Stimulated activated CD4-positive, alpha-beta T cell treated with anti-CD3 and anti-CD28 coated beads, TNF-alpha, amount 100 ng/mL, for 1 hour (primary cell): ENCODE results near the gene SLX4.

Source experiments
- DNase-seq, 3 donors: peaks; one replicate each; pipeline ENCODE4 v3.0.0-alpha.2; 2020; ENCODE audit warnings: low read depth in 3 of 3, low spot score in 1 of 3

The SLX4 gene

GRCh38 chr16:3601614-3602319 is 9.6 kb downstream of the SLX4 start:
- no peak for DNase-seq

DNA sequence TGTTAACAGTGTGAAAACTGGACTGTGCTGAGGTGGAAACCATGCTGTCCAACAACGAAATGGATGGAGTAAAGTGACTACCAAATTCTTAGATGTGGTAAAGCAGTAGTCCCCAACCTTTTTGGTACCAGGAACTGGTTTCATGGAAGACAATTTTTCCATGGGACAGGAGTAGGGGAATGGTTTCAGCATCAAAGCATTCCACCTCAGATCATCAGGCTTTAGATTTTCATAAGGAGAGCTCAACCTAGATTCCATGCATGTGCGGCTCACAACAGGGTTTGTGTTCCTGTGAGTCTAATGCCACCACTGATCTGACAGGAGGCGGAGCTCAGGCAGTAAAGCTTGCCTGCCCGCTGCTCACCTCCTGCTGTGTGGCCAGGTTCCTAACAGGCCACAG is 11.5 kb downstream of the SLX4 start:
- DNase-seq: no peak

DNA sequence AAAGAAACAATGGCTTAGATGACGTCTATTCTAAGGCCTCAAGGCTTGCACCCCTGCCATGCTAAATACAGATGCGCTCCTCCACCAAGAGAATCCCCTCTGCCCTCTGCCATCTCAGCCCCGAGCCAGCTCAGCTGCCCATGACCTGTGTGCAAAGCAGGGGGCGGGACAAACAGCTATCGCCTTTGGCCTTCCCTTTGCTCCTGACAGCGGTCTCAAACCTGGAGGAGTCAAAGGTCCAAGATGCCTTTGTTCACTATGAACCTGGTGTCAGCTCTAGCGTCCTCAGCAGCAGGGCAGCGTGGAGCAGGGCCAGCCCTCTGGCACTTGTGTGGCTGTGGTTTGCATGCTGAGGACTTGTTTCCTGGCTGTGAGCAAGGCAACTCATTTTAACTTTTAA is 12.3 kb downstream of the SLX4 start:
- no peak for DNase-seq

- DNase-seq: no peak
Measured at GRCh38 chr16:3598236-3598635, 13.2 kb downstream of the SLX4 start.

GRCh38 chr16:3597676-3598075 is 13.7 kb downstream of the SLX4 start:
- no peak for DNase-seq

DNA sequence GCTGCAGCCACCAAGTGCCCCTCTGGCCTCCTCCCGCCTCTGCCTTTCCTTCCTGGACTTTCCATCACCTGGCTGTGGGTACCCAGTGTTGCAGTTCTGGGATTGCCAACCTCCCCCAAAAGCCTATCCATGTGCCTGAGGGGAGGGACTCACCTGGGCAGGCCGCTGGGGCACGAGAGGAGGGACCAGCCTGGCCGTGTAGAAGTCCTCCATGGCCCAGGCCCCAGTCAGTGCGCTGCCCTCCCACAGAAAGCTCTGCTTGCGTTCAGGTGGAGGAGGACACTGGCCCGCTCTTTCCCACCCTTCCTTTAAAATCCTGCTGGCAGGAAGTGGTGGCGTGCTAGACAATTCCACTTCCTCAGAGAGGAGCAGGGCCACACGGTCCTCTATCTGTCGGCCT is 14.2 kb downstream of the SLX4 start:
- DNase-seq: no peak

DNA sequence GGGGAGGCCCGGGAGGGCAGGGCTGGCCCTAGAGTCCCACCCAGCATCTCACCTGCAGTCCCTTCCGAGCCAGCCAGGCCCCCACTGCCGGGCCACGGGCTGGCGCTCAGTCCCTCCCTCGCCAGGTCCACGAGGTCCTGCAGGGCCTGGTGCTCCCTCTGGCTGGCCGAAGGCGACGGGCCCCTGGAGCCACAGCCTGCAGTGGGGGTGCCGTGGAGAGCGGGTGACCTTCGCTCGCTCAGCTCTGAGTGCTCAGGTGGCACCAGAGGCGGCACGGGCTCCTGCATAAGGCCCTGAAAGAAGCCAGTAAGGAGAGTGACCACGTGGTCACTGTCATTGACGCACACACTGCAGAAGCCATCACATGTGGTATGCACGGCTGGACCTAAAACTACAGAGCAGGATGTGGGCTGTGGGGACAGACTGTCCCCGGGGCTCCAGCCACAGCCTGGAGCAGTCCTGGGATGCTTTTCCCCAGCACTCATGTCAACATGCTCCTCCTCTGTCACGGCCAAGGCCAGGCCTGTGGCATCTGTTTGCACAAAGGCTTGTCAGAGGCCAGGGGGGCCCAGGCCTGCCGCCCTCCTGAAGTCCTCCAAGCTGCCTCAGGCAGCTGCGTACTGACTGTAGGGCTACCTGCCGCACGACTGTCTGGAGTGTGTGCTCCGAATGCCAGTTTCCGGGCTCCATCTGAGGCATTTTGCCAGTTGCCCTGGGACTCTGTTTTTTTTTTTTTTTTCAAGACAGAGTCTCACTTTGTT is 15.1 kb downstream of the SLX4 start:
- no peak for DNase-seq

DNA sequence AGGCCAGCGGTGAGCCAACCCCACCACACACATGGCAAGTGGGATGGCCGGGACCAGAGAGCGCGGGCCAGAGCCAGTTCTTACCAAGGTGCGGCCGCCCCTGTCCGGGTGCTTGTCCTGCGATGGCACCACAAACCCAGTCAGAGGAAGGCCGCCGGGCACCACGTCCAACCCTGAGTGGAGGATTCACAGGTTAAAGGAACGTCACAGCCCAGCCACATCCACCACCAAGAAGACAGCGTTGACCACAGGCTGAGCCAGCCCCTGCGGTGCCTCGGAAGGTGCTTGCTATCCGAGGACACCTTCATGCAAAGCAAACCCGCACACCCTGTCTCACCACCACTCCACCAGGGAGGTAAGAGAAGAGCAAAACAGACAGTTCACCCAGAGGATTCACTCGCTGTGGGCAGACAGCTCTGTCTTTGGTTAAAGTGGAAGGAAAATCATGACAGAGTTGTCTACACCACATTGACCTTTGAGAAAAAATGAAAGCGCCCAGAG is 15.8 kb downstream of the SLX4 start:
- no peak for DNase-seq

- DNase-seq: no peak
Measured at GRCh38 chr16:3595110-3595486, 16.3 kb downstream of the SLX4 start.

DNA sequence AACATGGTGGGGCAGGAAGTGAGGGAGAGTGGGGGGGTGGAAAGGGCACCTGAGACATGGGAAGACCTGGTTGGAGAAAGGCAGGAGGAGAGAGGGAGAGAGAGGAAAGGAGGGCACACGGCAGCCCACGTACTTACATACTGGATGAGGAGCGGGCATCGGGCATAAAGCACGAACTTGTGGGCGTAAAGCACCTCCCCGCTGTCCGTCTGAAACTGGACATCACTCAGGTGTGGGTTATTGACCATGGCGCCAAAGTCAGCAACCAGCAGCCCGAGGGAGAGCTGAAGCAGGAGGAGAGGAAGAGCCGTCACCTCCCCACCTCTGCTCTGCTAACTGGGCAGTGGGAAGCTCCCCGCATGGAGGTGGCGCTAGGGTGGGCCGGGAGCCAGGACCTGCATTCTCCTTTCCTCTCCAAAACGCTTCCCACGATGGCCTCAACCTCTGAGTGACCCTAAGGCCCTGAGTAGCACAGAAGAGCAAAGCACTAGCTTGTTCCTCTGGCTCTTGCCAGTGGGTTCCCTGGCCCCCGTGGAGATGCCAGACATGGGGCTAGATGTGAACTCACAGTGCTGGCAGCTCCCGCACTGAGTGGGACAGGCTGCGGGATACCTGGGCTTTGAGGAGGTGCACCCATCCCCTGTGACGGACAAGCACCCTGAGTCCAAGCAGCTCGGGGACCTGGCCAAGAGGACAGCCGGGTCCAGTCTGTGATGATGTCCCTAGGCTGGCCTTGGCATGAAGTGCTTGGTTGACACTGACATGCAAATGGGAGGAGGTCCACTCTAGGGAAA is 16.9 kb downstream of the SLX4 start:
- DNase-seq: no peak

DNA sequence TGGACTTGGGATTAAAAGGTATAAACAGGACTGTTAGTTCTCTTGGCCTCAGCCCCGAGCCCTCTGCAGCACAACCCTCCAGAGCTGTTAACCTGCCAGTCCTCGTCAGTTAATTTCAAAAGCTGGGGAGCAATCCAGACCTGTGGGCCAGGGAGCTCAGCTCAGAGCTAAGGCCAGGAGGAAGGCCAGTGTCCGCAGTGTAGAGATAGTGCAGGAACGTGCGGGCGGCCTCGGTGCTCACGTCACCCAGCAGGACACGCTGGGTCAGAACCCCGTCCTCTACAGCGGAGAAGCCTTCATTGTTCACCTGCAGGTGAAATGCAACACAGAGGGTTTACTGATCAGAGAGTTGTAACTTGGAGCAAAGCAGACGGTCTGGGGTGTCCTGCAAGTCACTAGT is 18.8 kb downstream of the SLX4 start:
- no peak for DNase-seq

DNA sequence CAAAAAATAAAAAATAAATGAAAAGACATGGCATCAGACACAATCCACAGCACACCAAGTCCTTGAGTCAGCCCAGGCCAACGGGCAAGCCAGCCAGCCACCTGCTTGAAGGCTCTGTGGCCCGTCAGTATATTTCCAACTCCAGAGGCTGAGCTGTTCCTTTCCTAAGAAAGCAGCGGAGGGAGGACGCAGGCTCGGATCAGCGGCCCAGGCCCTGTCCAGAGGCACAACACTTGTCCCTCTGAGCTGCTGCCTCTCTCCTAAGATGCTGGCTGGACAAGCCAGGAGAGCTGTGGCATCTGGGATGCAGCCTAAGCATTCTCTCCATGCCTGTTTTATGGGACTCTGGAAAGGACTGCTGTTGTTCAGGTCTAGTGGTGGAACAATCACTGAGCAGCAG is 19.4 kb downstream of the SLX4 start:
- no peak for DNase-seq

DNA sequence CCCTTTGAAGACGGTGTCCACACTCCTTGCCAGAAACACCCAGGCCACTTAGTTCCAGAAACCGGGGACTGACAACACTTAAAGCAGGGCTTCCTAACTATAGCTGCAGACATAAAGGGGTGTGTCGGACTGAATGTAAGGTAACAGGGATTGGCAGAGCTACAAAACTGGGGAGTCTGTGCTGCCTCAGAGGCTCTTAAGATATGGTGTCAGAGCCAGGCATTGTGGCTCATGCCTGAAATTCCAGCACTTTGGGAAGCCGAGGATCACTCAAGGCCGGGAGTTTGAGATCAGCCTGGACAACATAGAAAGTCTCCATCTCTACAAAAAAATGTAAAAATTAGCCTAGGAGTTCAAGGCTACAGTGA is 20.0 kb downstream of the SLX4 start:
- DNase-seq: no peak

- no peak for DNase-seq
Measured at GRCh38 chr16:3590736-3591435, 20.5 kb downstream of the SLX4 start.

DNA sequence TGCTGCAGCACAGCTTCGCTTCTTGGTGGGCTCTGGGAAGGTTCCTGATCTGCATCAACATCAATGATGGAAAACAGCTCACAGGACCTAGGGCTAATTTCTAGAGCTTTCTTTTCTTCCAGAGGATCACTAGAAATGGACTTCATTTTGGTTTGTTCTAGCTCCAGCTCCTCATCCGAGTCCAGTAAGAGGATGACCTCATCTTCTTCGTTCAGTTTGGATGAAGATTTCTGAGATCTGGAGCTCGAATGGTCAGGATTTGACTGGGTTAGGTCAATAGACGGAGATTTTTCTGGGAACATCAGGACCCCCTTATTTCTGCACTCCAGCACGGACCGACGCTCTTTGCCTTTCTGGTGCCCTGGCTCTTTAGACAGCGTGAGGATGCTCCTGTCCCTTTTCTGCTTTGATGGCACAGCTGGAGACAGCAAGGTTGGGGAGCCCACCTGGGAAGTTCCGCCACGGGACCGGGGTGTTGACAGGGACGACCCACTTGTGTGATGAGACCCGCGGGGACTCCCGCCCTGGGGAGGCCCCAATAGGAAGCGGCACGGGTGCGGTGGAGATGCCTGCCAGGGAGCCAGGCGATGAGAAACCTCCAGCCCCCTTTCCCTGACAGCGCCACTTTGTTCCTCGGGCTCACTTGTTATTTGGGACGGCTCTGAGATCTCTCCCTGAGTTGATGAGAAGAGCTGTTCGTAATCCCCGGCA is 21.3 kb downstream of the SLX4 start:
- no peak for DNase-seq

DNA sequence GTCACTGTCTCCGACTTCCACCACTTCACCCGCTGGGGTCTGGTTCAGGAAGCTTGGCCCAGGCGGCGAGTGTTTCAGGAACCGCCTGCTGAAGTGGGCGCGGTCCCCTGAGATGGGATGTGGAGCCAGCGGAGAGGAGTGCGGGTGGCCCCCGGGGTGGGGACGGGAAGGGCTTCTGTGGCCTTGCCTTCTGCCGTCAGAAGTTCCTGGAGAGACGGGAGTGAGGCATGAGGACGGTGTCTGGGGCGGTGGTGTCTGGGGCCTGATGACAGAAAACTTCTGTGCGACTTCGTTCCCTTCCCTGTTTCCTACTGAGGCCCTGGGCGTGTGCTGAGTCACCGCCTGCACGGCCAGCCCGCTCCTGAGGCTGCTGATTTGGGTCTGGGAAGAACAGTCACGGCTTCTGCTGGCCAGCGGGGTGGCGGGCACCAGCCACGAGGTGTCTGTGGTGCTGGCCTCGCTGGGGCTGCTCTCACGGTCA is 21.9 kb downstream of the SLX4 start:
- no peak for DNase-seq

GRCh38 chr16:3589001-3589400 is 22.4 kb downstream of the SLX4 start:
- DNase-seq: no peak

DNA sequence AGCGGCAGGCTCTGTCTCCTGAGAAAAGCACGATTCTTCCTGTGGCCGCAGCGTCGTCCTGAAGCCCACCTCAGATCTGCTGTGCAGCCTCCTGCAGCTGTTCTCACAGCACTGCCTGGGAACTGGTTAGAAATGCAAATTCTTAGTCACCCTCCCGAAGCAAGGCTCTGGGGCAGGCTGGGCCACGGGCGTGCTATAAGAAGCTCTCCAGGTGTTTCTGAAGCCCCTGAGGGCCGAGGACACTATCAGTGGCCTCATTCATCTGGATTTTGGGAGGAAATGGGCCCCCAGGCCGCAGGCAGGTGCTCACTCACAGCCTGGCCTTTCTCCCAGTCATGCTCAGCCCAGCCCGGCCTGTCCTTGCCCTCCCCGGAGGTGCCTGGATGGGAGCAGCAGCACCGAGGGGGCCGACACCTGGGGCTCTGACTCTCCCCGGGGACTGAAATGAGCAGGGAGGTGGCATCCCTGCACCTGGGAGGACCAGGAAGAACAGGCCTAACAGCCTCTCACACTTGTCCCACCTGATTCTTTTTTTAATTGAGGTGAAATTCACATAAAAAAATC is 23.8 kb downstream of the SLX4 start:
- no peak for DNase-seq

GRCh38 chr16:3584412-3584811 is 27.0 kb downstream of the SLX4 start:
- DNase-seq: no peak

DNA sequence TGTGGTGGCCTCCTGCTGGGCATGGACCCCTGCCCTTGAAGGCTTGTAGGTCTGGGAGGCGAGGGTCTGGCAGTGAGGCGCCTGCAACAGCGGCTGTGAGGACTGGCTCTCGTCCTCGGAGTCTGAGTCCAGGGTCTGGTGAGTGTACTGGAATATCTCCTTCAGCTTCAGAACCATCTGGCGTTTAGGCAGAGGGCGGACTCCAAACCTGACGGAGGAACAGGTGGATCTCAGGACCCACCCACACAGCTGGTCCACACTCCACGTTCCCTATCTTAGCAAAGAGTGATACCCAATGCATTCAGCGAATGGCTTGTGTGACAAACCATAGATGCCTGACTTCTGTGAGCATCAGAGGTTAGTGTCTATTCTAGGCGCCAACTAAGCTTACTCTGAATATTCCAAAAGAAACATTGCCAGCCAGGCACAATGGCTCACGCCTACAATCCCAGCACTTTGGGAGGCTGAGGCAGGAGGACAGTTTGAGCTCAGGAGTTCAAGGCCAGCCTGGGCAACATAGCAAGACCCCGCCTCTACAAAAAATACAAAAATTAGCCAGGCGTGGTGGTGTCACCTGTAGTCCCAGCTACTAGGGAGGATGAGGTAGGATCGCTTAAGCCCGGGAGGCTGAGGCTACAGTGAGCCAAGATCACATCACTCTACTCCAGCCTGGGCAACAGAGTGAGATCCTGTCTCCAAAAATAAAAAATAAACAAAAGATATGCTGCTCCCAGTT is 27.9 kb downstream of the SLX4 start:
- no peak for DNase-seq
